AML-193 (cell line): ENCODE data around the gene TEKT3.

Source experiments
- DNase-seq, 2 experiments: peaks; one replicate each; lab custom pipeline; 2025; lab: John Stamatoyannopoulos, UW

Gene TEKT3

GRCh38 chr17:15349119-15349518, 7.7 kb upstream of the TEKT3 start:
- DNase-seq = no peak

DNA sequence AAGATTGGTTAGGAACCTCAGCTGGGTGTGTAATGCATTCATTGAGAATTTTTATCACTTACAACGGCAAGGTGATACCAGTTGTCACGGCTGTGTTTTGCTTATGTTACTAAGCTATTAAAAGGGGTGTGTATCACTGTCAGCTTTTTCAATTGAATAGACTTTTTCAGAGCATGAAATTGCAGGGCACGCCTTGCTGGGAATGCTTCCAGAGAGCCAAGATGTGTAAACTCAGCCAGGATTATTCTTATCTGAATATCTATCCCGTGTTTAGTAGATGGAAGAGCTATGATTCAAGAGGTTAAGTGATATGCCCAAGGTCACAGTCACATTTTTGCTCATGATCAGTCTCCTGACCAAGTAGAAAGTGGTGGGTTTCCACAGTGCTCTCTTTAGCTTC, 6.6 kb upstream of the TEKT3 start:
- DNase-seq = no peak

GRCh38 chr17:15346066-15346595, 4.7 kb upstream of the TEKT3 start:
- DNase-seq = no peak

DNA sequence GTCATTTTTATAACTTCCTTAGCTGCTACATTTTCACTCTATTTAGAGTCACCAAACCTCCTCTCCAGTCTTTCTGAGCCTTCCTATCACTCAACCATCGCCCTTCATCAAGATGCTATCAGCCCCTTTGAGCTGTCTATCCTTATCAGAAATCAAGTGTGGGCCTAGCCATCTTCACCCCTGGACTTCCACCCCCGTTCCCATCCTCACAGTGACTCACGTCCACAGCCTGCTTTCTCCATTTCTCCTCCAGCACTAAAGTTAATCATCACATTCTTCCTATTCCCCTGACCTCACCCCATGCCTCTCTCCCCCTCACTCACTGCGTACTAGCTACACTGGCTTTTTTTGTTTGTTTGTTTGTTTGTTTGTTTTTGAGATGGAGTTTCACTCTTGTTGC, 2.4 kb upstream of the TEKT3 start:
- no peak for DNase-seq

DNA sequence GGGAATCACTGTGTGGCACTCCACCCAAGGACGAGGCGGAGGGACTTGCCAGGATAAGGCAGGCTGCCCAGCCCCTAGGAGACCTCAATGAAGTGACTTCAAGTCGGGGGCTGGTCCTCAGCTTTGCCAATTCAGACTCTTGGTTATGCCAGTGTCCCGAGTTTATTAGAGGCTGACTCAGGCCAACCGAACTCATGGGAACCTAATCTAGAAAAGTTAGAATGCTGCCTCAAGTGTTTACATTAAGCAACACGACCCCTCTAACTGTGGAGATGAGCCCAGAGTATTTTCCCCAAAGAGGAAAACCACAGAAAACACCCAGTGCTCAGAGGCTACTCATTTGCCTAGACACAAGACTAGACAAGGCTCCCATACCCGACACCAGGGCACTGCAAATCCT, 1.1 kb upstream of the TEKT3 start:
- DNase-seq = no peak

DNA sequence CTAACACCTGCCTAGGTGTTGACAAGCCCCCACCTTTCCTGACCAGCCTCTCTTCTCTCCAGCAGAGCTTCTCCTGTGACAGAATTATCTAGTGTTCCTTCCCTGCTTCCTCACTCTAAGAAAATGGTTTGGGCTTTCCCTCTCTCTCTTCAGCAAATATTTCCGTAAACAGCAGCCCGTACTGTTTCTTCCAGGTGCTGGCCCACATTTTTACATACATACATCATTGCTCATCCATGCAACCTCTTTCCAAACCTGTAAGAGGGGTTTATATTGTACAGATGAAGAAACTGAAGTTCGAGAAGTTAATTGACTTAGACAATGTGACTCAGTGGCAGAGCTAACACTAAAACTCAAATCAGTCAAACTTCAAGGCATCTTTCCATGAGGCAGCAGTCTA, 569 bp upstream of the TEKT3 start:
- no peak for DNase-seq

- no peak for DNase-seq
These were observed 431 bp downstream of the TEKT3 start for GRCh38 chr17:15340966-15341365.

GRCh38 chr17:15335446-15335845, 6.0 kb downstream of the TEKT3 start:
- DNase-seq = no peak

- no peak for DNase-seq
These were observed 7.1 kb downstream of the TEKT3 start for GRCh38 chr17:15334266-15334665.

- no peak for DNase-seq
These were observed 9.1 kb downstream of the TEKT3 start for GRCh38 chr17:15332338-15332737.

GRCh38 chr17:15323131-15323530, 18.3 kb downstream of the TEKT3 start:
- DNase-seq = no peak

DNA sequence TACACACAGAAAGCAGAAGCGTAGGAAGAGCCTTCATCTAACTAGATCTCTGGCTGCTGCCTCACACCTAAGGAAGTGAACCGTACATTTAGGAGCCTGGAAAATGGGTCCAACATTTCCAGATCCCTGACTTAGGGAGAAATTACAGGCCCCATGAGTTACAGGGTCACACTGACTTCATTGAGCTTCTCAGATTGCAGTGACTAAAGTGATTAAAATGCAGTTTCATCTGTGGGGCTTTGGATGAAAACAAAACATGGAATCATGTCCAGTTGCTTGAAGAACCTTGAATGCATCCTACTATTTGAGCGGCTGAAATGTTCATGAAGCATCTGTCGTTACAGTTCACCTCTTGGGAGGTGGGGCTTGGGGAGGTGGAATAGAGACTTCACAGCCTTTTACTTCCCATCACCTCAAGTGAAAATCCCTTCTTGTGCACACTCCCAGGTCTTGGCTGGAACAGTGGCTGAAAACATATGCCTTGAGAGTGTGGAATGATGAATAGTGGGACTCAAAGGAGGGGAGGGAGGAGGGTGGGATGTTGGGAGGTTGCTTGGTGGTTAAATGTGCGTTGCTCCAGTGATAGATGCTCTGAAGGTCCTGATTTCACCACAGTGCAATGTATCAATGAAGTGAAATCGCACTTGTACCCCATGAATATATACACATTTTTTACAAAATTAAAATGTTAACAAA, 19.7 kb downstream of the TEKT3 start:
- no peak for DNase-seq

GRCh38 chr17:15319452-15320010, 21.9 kb downstream of the TEKT3 start:
- no peak for DNase-seq

- no peak for DNase-seq
These were observed 29.4 kb downstream of the TEKT3 start for GRCh38 chr17:15311996-15312395.

DNA sequence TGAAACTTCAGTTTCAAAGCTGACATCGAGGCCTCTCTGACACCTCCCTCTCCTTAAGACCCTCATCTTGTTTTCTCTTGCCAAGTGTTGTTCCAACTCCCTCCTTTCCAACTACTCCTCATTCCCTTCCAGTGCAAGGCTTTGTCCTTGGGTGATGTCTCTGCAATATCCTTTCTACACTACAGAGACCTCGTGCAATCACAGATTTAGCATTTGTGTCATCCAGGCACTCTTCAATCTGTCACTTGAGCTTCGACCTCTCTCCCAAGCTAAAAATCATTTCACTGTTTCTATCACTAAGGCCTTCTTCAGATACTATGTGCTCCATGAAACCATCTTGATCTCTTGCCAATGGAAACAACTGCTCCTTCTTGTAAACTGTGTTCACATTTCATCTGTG, 31.6 kb downstream of the TEKT3 start:
- no peak for DNase-seq

DNA sequence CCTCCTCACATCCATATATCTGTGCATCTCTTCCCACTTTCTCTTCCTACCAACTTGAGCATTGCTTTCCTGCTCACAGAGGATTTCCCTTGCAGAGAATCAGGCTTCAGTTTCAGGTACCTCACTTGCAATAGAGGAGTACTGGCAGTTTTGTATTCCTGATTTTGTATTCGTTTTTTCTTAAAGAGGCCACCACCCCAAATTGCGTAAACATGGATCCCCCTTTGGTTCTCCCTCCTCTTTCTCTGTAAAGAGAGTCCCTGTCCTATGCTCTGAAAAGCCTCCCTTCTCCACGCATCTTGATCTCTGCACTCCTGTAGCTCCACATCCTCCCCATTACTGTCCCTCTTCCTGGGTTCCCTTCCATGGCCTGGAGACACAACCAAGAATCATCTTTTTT, 32.2 kb downstream of the TEKT3 start:
- DNase-seq = no peak

DNA sequence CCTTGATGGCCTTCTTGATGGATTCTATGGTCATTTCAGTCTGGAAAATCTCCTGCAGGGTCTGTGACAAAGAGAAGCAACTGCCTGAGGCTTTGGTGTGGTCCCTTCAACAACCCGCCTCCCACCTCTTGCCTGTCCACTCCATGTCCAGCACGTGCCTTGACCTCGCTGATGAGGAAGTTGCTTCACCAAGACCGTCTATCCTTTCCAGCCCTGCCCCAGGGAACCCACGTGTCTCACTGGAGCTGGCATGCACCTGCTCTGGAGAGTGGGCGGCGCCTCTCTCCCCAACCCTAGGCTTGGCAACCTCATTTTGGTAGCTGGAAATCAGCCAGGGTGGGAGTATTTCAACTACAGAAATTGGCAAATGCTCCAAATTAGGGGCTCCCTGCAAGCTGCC, 32.6 kb downstream of the TEKT3 start:
- DNase-seq = no peak

GRCh38 chr17:15307710-15308111, 33.7 kb downstream of the TEKT3 start:
- DNase-seq = no peak

DNA sequence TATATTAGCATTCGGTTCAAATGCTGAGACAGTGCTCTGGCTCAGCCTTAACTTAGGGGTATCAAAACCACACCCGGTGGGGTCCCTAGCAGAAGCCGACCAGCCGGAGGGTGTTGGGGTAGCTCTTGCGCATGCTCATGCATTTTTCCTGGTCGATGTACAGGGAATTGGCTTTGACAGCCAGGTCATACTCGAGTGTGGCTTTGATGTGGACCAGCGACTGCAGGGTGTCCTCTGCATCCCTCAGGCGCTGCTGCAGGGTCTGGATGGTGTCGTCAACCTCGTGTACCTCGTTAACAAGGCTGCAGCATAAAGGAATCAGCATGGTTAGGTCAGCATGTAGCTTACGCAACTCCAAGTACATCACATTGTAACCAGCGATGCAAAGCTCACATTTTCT, 37.5 kb downstream of the TEKT3 start:
- no peak for DNase-seq

GRCh38 chr17:15303268-15303667, 38.1 kb downstream of the TEKT3 start:
- DNase-seq = no peak

- no peak for DNase-seq
These were observed 39.6 kb downstream of the TEKT3 start for GRCh38 chr17:15301845-15302244.

GRCh38 chr17:15298176-15298575, 43.2 kb downstream of the TEKT3 start:
- DNase-seq = no peak

DNA sequence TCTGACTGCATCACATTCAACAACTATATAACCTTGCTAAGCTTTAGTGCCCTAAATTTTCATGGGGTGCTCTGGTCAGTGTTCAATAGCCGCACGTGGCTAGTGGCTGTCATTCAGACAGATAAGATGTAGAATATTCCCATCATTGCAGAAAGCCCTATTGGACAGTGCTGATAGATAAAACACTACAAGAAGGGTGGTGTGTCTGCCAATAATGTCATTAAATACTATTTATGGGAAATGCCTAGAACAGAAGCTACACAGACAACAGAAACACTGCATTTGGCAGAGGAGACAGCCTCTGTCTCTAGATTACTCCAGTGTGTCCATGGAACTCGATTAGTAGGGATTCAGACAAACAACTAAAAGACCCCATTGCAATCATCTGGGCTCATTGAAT, 47.8 kb downstream of the TEKT3 start:
- no peak for DNase-seq
